HG02973 (cell line): Measurements from ENCODE around the gene UTP14C.
"Not testable (repeated sequence)": the region's sequence is repeated elsewhere in the genome, so short reads cannot be mapped to it uniquely, and the experiment has no call there.

Experiments
- ATAC-seq: cut with Tn5 transposase; IDR thresholded peaks from one replicate; pipeline ENCODE4 v1.9.1; 2021; ENCODE audit warnings: moderate library complexity; ENCODE audit not compliant: unreplicated experiment

Gene UTP14C

GRCh38 chr13:52034616-52035226, 10.2 kb downstream of the UTP14C start:
- ATAC-seq = no peak

GRCh38 chr13:52036037-52036436, 11.5 kb downstream of the UTP14C start:
- ATAC-seq = no peak

GRCh38 chr13:52043675-52044074, 19.2 kb downstream of the UTP14C start:
- ATAC-seq = no peak

GRCh38 chr13:52047463-52047862, 23.0 kb downstream of the UTP14C start:
- ATAC-seq = no peak

- ATAC-seq = no peak
These were observed 24.0 kb downstream of the UTP14C start for GRCh38 chr13:52048516-52048915.

GRCh38 chr13:52051400-52051799, 26.9 kb downstream of the UTP14C start:
- no peak for ATAC-seq

- no peak for ATAC-seq
These were observed 29.0 kb downstream of the UTP14C start for GRCh38 chr13:52053460-52053859.

- ATAC-seq = not testable (repeated sequence)
These were observed 36.6 kb downstream of the UTP14C start for GRCh38 chr13:52061064-52061463.

- ATAC-seq = no peak
These were observed 37.1 kb downstream of the UTP14C start for GRCh38 chr13:52061587-52061986.

- ATAC-seq = no peak
These were observed 42.7 kb downstream of the UTP14C start for GRCh38 chr13:52067237-52067636.

- ATAC-seq = no peak
These were observed 46.5 kb downstream of the UTP14C start for GRCh38 chr13:52070929-52071523.
